Loucy (cell line): ENCODE measurements around the gene RPRD1A.

ENCODE experiments used
- EZH2phosphoT487 ChIP-seq: fragments of 200-600 bp; IDR thresholded peaks from 2 replicates; pipeline ENCODE4 v1.6.1; 2018; ENCODE audit warnings: antibody characterized with exemption, mild to moderate bottlenecking, moderate library complexity, borderline replicate concordance
- TF ChIP-seq, protein P1 (sequence below): fragments of 200-600 bp; sonication (generic); conservative IDR thresholded peaks from 2 replicates; pipeline ENCODE4 v1.5.1; 2014; ENCODE audit warnings: mild to moderate bottlenecking, antibody characterized with exemption, low read length

DNA sequence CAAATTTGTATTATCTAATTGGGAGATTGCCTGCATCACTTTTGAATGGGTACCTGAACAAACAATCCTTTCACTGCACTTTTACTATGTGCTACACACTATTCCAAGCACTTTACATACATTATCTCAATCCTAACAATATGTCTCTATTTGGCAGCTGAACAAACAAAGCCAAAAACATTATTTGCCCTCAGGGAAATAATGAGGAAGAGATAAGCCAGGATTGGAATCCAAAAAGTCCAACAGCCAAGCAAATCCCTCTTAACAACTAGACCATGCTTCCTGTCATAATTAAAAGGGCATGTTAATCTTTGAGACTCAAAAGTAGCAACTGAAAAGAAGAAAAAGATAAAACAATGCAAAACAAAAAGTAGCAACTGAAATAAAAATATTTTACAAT is 32.1 kb downstream of the RPRD1A start:
- TF ChIP-seq, protein P1, sequence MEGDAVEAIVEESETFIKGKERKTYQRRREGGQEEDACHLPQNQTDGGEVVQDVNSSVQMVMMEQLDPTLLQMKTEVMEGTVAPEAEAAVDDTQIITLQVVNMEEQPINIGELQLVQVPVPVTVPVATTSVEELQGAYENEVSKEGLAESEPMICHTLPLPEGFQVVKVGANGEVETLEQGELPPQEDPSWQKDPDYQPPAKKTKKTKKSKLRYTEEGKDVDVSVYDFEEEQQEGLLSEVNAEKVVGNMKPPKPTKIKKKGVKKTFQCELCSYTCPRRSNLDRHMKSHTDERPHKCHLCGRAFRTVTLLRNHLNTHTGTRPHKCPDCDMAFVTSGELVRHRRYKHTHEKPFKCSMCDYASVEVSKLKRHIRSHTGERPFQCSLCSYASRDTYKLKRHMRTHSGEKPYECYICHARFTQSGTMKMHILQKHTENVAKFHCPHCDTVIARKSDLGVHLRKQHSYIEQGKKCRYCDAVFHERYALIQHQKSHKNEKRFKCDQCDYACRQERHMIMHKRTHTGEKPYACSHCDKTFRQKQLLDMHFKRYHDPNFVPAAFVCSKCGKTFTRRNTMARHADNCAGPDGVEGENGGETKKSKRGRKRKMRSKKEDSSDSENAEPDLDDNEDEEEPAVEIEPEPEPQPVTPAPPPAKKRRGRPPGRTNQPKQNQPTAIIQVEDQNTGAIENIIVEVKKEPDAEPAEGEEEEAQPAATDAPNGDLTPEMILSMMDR: no peak
- TF ChIP-seq EZH2phosphoT487: no peak
